ENCODE data around the gene GAL3ST2.
"Not testable (repeated sequence)": the region's sequence is repeated elsewhere in the genome, so short reads cannot be mapped to it uniquely, and the experiment has no call there.

The GAL3ST2 gene

DNA sequence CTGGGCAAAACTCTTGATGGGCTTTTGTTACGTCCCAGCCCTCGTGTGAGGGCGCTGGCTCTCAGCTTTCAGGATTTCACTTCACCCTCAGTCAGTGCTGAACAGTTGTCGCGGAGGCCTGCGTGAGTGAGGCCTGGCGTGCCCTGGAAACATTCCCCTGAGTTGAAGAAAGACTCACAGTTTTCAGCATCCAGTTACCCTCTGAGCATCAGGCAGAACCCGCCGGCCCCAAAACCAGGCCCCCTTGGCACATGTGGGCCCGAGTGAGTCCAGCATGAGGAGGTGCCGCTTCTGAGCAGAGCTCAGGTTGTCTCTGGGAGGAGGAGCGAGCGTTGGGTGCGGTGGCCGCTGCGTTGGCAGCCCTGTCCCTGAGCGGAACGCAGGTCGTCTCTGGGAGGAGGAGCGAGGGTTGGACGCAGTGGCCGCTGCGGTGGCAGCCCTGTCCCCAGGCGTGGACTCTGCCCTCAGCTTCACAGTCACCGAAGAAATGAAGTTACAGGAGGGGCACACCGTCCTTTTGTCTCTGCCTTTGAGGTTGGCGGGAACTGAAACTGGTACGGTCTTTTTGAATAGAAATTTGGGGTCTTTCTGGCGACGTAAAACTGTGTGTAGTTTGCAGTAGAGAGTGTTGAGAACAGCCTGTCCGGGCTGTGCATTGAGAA is 32.2 kb downstream of the GAL3ST2 start, which contains the start of gene NEU4:
Gene NEU4 (plus strand): TSS at position 473 of the 662 bp plus-strand sequence. CDS start 5,292 bp downstream, outside the sequence.
- DNase-seq (ENCODE audit: low read depth, low spot score) = no peak

DNA sequence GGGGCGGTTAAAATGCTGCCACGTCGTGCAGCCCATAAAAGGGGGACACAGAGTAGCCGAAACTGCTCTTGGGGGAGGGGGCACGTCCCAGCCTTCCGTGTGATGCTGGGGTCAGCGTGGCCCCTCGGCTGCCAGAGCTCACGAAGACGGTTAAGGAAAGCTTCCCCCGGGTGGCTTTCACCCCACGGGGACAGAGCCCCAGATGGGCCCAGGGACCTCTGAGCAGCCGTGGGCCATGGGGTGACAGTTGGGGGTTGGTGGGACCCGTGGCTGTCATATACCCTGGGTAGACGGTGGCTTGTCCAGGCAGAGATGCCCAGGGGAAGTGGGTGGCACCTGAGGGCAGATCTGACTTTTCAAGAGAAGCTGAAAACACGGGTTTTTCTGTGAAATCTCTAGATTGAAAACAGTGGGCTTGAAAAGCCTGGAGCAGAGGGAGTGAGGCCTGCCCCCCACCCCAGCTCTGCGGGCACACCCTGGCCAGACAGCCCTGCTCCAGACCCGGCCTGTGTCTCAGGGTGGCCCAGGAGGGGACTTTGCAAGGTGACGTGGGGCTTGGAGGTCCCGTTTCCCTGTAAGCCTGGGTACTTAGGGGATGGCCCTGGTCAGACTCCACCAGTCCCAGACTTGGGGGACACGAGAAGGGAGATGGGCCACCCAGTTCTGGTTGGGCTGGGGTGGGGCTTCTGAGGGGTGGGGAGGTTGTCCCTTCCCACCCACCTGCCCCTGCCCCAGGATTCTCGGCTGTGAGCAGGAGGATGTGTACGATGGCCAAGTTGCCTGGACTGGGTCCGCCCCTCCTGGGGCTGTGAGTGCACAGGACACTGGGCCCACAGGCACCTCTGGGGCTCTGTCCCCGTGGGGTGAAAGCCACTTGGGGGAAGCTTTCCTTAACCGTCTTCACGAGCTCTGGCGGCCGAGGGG is 33.0 kb downstream of the GAL3ST2 start:
- no peak for DNase-seq (ENCODE audit: low read depth, low spot score)

DNA sequence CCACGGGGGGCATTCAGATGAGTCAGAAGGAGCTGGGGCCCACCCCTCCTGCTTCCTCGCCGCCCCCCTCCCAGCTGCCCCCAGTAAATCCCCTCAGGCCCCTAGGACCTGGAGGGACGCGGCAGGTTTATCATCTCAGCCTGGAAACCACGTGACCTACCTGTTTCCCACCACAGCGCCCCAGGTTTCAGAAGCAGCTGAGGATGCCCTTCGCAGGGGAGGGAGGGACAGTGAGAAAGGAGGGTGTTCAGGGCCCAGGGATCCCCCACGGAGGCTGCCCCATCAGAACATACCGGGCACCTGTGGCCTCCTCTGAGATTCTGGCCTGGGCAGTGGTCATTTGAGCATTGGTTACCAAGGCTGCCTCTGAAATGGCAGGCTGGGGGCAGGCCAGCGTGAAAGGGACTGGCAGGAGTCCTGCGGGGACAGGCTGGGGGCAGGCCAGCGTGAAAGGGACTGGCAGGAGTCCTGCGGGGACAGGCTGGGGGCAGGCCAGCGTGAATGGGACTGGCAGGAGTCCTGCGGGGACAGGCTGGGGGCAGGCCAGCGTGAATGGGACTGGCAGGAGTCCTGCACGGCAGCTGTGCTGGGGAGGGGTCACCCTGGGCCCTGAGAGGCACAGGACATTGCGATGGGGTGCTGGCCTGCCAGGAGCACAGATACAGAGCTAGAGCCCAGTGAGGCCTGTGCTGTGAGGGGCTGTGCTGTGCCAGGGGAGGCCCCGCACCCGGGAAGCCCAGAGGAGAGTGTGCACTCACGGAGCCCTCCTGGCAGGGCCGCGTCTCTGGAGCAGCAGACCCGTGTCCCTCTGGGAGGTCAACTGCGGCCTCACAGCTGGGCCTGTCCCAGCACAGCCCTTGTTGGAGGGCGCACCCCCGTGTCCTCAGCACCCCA is 33.9 kb downstream of the GAL3ST2 start:
- DNase-seq (ENCODE audit: low read depth, low spot score) = no peak

DNA sequence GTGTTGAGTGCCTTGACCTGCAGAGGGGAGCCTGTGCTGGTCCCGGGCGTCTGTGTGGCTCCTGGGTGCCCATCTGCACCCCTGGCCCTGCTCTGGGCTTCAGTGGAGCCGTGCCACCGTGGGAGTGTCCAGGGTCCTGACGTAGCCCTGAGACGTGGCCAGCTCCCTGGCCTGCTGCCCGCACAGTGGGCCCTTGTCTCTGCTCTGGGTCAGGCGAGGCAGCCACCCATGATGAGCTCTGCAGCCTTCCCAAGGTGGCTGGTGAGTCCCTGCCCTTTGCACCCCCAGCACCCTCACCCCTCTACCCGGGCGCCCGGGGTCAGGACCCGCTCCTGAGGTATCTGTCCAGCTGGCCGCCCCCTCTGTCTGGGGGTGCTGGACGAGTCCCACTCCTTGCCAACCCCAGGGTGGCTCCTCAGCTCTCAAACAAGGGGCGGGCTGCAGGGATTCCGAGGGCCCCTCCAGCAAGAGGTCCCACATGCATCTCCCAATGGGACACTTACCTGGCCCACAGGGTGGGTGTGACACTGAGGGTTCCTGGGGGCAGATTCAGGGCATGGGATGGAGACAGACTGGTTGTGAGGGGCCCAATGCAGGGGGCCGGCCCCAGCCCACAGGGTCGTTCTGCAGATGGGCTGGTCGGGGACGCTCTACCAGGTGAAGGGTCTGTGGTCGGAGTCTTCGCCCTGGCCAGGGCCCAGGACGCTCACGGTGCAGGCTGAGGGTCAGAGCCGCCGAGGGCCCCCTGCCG is 34.8 kb downstream of the GAL3ST2 start:
- DNase-seq (ENCODE audit: low read depth, low spot score) = no peak

- no peak for DNase-seq (ENCODE audit: low read depth, low spot score)
These were observed 35.5 kb downstream of the GAL3ST2 start for GRCh38 chr2:241811952-241812729.

- no peak for DNase-seq (ENCODE audit: low read depth, low spot score)
These were observed 36.4 kb downstream of the GAL3ST2 start for GRCh38 chr2:241812730-241813643.

DNA sequence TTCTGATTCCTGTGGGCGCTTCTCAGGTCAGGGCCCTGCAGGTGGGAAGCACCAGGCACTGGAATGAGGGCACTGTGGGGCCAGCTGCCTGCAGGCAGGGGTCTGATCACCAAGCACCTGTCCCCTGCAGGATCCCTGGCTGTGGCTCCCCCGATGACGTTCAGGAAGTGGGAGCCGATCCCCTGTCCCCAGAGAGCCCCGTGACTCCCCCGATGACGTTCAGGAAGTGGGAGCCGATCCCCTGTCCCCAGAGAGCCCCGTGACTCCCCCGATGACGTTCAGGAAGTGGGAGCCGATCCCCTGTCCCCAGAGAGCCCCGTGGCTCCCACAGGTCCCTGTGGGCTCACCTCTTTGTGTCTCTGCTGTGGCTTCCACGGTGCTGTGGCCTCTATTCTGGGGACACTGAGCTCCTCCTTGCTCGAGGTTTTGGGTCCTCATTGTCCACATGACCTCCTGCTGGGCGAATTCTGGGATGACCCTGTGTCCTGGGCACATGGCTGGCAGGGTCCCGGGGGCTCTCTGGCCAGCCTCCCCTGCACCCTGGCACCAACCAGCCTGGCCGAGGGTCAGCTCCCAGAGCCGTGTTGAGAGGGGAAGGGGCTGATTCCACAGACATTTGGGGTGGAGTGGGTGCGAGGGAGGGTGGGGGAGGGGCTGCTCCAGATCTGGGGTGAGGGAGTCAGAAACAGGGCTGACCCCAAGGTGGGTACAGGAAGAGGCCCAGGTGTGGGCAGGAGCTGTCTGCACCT is 37.2 kb downstream of the GAL3ST2 start:
- DNase-seq (ENCODE audit: low read depth, low spot score) = no peak

- no peak for DNase-seq (ENCODE audit: low read depth, low spot score)
These were observed 37.7 kb downstream of the GAL3ST2 start for GRCh38 chr2:241814393-241814642.

GRCh38 chr2:241814643-241815476 is 38.2 kb downstream of the GAL3ST2 start:
- no peak for DNase-seq (ENCODE audit: low read depth, low spot score)

- no peak for DNase-seq (ENCODE audit: low read depth, low spot score)
These were observed 39.1 kb downstream of the GAL3ST2 start for GRCh38 chr2:241815477-241816430.

DNA sequence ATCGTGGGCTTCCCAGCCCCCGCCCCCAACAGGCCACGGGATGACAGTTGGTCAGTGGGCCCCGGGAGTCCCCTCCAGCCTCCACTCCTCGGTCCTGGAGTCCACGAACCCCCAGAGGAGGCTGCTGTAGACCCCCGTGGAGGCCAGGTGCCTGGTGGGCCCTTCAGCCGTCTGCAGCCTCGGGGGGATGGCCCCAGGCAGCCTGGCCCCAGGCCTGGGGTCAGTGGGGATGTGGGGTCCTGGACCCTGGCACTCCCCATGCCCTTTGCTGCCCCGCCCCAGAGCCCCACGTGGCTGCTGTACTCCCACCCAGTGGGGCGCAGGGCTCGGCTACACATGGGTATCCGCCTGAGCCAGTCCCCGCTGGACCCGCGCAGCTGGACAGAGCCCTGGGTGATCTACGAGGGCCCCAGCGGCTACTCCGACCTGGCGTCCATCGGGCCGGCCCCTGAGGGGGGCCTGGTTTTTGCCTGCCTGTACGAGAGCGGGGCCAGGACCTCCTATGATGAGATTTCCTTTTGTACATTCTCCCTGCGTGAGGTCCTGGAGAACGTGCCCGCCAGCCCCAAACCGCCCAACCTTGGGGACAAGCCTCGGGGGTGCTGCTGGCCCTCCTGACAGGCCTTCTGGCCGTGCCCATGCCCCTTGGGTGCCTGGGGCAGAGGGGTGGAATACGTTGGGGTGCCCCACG is 40.0 kb downstream of the GAL3ST2 start:
- DNase-seq (ENCODE audit: low read depth, low spot score) = no peak

DNA sequence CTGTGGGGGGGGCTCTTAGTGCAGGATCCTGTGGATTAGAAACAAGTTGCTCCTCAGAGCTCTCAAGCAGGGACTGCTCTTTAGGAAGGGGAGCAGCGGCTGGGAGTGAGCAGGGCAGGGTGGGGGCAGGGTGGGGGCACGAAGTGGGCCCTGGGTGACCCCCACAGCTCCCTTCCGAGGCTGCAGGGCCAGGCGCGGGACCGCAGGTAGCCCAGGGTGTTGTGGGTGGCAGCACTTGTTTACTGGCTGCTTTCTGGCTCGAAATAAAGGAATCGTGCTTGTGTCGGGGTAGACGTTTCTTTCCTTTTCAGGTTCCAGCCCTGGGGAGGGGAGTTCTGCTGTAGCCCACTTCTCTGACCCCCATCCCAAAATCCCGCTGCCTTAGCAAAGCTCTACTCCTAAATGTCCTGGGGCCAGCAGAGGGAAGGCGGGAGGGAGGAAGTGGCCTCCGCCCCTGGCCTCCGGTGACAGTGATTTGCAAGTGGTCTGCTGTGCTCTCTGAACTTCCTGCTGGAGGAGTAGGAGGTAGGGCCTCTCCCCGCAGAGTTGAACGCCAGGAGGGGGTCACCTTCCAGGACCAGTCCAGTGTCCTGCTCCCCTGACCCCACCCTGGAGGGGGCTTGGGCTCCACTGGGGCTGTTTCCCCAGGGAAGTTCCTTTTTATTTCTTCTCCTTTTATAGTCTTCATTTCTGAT is 40.7 kb downstream of the GAL3ST2 start:
- no peak for DNase-seq (ENCODE audit: low read depth, low spot score)

GRCh38 chr2:241817821-241818215 is 41.2 kb downstream of the GAL3ST2 start:
- not testable (repeated sequence) for DNase-seq (ENCODE audit: low read depth, low spot score)

DNA sequence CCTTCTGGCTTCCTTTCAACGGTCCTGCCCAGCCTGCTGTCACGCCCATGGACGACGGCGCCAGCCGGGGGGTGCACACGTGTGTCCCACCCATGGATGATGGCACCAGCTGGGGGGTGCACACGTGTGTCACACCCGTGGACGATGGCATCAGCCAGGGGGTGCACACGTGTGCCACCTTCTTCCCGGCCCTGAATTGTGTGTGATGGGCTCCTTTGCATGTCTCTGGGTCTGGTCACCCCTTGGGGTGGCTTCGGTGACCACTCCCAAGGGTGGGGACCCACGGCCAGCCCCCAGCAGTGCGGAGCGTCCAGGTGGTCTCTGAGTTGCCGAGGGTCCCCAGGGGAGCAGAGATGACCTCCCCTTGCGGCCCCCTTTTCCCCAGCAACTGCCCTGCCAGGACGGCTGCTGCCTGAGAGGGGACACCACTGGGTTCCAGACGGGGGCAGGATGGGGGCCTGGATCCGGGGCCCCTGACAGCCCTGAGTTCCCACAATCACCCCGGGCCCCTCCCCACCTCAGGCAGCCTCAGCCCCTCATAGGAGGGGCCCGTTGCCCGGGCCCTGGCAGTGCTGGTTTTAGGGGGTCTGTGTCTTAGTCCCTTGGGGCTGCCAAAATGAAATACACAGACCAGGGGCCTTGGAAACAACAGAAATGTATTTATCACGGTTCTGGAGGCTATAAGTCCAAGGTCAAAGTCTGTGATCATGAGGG is 41.8 kb downstream of the GAL3ST2 start:
- DNase-seq (ENCODE audit: low read depth, low spot score) = no peak

GRCh38 chr2:241818943-241819270 is 42.3 kb downstream of the GAL3ST2 start:
- no peak for DNase-seq (ENCODE audit: low read depth, low spot score)
